Measurements from ENCODE around the gene LRRC32.

The LRRC32 gene

DNA sequence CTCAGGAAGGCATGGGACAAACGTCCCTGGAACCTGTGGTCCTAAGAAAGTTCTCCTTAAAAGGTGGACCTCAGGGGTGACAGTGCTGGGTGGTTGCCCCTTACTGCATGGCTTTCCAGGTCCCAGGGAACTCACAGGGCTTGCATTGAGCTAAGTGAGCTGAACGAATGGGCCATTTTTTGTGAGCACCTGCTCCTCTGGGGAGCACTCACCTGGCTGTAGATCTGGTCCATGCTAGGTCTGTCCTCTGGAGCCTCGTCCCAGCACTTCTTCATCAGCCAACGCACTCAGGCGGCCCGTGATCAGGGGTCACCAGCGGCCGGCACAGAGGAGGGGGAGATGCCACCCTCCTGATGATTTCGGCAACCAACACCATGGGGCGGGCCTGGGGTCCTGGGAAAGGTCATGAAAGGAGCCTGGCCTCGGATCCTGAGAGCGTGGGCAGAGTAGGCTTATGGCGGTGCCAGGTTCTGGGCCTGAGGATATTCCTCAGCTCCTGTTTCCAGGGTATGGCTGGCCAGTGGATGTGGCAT, 36.8 kb upstream of the LRRC32 start:
- Mint-ChIP-seq H3K4me1 (peaks cover 13% of the 10 kb centered on the region), H3K4me3 (no peak overlapping the region), H3K27ac (no peak overlapping the region), H3K36me3 (ENCODE audit: low read depth) (no peaks in the 10 kb centered on the region), H3K27me3 (ENCODE audit: low read depth) (peaks cover 8% of the 10 kb centered on the region), H3K9me3 (peaks cover 9% of the 10 kb centered on the region)
- TF ChIP-seq, protein P1, sequence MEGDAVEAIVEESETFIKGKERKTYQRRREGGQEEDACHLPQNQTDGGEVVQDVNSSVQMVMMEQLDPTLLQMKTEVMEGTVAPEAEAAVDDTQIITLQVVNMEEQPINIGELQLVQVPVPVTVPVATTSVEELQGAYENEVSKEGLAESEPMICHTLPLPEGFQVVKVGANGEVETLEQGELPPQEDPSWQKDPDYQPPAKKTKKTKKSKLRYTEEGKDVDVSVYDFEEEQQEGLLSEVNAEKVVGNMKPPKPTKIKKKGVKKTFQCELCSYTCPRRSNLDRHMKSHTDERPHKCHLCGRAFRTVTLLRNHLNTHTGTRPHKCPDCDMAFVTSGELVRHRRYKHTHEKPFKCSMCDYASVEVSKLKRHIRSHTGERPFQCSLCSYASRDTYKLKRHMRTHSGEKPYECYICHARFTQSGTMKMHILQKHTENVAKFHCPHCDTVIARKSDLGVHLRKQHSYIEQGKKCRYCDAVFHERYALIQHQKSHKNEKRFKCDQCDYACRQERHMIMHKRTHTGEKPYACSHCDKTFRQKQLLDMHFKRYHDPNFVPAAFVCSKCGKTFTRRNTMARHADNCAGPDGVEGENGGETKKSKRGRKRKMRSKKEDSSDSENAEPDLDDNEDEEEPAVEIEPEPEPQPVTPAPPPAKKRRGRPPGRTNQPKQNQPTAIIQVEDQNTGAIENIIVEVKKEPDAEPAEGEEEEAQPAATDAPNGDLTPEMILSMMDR (IDR thresholded peaks at IDR 0.05; ENCODE audit: unreplicated experiment in 3 of 3), result no peak

DNA sequence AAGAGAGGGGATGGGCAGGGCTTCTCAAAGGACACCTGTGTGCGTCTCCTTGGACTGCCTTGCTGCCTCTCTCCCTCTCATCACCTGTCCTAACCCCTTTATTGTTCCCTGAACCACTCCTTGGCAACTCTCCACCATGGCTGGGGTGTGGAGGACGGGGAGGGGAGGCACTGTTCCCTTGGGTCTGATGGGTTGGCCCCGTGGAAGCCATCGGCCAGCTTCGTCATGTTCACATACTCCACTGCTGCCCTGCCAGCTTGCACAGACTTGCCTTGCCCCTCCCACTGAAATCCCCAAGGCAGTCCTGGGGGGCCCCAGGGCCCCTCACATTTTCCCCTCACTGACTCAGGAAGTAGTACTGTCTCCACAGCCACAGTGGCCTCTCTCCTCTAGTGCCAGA, 36.1 kb upstream of the LRRC32 start:
- Mint-ChIP-seq H3K4me3 (no peak overlapping the region), H3K27ac (no peak overlapping the region), H3K36me3 (ENCODE audit: low read depth) (no peaks in the 10 kb centered on the region), H3K9me3 (peaks cover 9% of the 10 kb centered on the region), H3K27me3 (ENCODE audit: low read depth) (peaks cover 8% of the 10 kb centered on the region), H3K4me1 (peaks cover 13% of the 10 kb centered on the region)
- TF ChIP-seq, protein P1 (IDR thresholded peaks at IDR 0.05; ENCODE audit: unreplicated experiment in 3 of 3), result no peak

DNA sequence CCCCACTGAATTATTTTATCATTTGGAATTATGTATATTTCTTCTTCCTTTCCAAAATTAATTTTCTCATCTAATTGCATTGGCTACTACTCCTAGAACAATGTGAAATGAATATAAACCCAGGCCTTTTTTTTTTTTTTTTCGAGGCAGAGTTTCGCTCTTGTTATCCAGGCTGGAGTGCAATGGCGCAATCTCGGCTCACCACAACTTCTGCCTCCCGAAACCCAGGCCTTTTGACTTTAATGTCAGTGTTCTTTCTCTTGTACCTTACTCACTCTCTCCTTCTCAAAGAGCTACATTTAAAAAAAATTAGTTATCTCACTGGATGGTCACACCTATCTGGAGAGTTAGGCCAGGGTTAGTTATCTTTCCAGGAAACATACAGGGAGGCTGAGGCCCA, 35.3 kb upstream of the LRRC32 start:
- TF ChIP-seq, protein P1 (IDR thresholded peaks at IDR 0.05; ENCODE audit: unreplicated experiment in 3 of 3), result no peak
- H3K36me3 Mint-ChIP-seq (ENCODE audit: low read depth), result no peaks in the 10 kb centered on the region
- no peak overlapping the region for H3K27ac Mint-ChIP-seq
- no peak overlapping the region for H3K4me3 Mint-ChIP-seq
- peaks cover 11% of the 10 kb centered on the region for H3K4me1 Mint-ChIP-seq
- H3K9me3 Mint-ChIP-seq, result peaks cover 9% of the 10 kb centered on the region
- H3K27me3 Mint-ChIP-seq (ENCODE audit: low read depth), result peaks cover 8% of the 10 kb centered on the region

DNA sequence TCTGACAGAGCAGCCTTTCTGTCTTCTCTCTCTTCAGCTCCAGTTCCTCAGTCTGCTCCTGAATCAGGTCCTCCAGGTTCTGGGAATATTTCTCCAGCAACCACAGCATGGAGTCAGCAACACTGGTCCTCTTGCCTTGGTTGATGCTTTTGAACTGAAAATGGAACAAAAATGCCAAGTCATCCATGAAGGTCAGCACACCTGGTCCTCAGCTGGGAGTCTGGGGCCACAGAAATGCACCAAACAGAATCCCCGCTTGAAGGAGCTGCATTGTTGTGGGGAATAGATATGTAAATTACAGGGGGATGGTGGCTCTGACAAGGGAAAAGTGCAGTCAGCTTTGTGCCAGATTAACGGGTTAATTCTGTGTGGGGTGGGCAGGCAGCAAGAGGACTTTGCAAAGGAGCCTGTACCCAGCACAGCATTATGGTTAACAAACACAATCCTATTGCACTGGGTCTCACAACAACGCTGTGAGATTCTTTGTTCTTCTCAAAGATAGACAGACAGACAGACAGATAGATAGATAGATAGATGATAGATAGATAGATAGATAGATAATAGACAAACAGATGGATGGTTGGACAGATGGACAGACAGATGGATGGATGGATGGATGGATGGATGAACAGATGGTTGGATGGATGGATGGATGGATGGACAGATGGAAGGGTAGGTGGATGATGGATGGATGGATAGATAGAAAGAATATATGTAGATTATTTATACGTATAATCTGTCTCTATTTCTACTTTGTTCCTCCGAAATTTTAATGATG, 33.8 kb upstream of the LRRC32 start:
- Mint-ChIP-seq H3K36me3 (ENCODE audit: low read depth) (no peaks in the 10 kb centered on the region), H3K4me3 (no peak overlapping the region), H3K27me3 (ENCODE audit: low read depth) (peaks cover 18% of the 10 kb centered on the region), H3K4me1 (peaks cover 19% of the 10 kb centered on the region), H3K9me3 (peaks cover 9% of the 10 kb centered on the region), H3K27ac (no peak overlapping the region)
- TF ChIP-seq, protein P1 (IDR thresholded peaks at IDR 0.05; ENCODE audit: unreplicated experiment in 3 of 3), result no peak

DNA sequence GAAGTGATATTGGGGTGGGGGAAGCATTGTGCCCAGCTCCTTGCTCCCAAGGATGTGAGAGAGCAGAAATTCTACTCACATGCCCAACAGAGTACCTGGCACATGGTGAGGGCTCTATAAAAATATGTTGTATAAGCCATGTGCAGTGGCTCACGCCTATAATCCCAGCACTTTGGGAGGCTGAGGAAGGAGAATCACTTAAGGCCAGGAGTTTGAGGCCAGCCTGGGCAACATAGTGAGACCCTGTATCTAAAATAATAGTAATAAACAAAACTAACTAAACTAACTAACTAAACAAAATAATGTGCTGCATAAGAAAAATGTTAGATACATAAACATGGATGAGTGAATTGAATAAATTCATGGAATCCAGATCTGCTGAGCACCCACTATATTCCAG, 33.2 kb upstream of the LRRC32 start:
- no peak overlapping the region for H3K4me3 Mint-ChIP-seq
- no peak overlapping the region for H3K27ac Mint-ChIP-seq
- H3K9me3 Mint-ChIP-seq, result peaks cover 9% of the 10 kb centered on the region

More for the DNA sequence above, 33.2 kb upstream of the LRRC32 start:
- Mint-ChIP-seq H3K4me1 (peaks cover 26% of the 10 kb centered on the region), H3K36me3 (ENCODE audit: low read depth) (no peaks in the 10 kb centered on the region), H3K27me3 (ENCODE audit: low read depth) (peaks cover 18% of the 10 kb centered on the region)
- TF ChIP-seq, protein P1 (IDR thresholded peaks at IDR 0.05; ENCODE audit: unreplicated experiment in 3 of 3), result no peak

Measured in nephron (organoid).